GM12873 (cell line): ENCODE measurements around the gene C19orf81.
A peak's percentile ranks its signal among the peaks of the same experiment; 100 is the strongest.

Experiments used
- CTCF ChIP-seq: IDR thresholded peaks from 2 replicates; pipeline ENCODE4 v1.5.1; 2012; ENCODE audit warnings: low read depth, mild to moderate bottlenecking, moderate library complexity, low read length, control low read depth; ENCODE audit not compliant: insufficient read depth; ENCODE audit errors: missing control alignments

Gene C19orf81

GRCh38 chr19:50607874-50608785 is 41.1 kb upstream of the C19orf81 start:
- peak; percentile 64 for TF ChIP-seq CTCF

GRCh38 chr19:50624949-50625600 is 24.2 kb upstream of the C19orf81 start:
- TF ChIP-seq CTCF = no peak

- TF ChIP-seq CTCF = no peak
Observed at GRCh38 chr19:50626011-50626410, 23.2 kb upstream of the C19orf81 start.

GRCh38 chr19:50626795-50627194 is 22.4 kb upstream of the C19orf81 start:
- TF ChIP-seq CTCF = no peak

- TF ChIP-seq CTCF = no peak
Observed at GRCh38 chr19:50628146-50628545, 21.1 kb upstream of the C19orf81 start.

- no peak for TF ChIP-seq CTCF
Observed at GRCh38 chr19:50628551-50628950, 20.7 kb upstream of the C19orf81 start.

- TF ChIP-seq CTCF = no peak
Observed at GRCh38 chr19:50629194-50629593, 20.1 kb upstream of the C19orf81 start.
